HK-2 (cell line): ENCODE measurements around the gene PRUNE2.
A peak's percentile ranks its signal among the peaks of the same experiment; 100 is the strongest.
"Not testable (repeated sequence)": the region's sequence is repeated elsewhere in the genome, so short reads cannot be mapped to it uniquely, and the experiment has no call there.

Experiments used
- DNase-seq: peaks from one replicate; pipeline ENCODE4 v3.0.0-alpha.2; 2018; ENCODE audit not compliant: unreplicated experiment

The PRUNE2 gene

GRCh38 chr9:76598981-76599380 is 306.9 kb downstream of the PRUNE2 start:
- DNase-seq = no peak

- no peak for DNase-seq
These were observed 310.3 kb downstream of the PRUNE2 start for GRCh38 chr9:76595645-76596044.

GRCh38 chr9:76594764-76595424 is 311.0 kb downstream of the PRUNE2 start:
- DNase-seq = no peak

- DNase-seq = not testable (repeated sequence)
These were observed 311.8 kb downstream of the PRUNE2 start for GRCh38 chr9:76593961-76594735.

- DNase-seq = no peak
These were observed 313.0 kb downstream of the PRUNE2 start for GRCh38 chr9:76592974-76593347.

- no peak for DNase-seq
These were observed 313.6 kb downstream of the PRUNE2 start for GRCh38 chr9:76592091-76592973.

DNA sequence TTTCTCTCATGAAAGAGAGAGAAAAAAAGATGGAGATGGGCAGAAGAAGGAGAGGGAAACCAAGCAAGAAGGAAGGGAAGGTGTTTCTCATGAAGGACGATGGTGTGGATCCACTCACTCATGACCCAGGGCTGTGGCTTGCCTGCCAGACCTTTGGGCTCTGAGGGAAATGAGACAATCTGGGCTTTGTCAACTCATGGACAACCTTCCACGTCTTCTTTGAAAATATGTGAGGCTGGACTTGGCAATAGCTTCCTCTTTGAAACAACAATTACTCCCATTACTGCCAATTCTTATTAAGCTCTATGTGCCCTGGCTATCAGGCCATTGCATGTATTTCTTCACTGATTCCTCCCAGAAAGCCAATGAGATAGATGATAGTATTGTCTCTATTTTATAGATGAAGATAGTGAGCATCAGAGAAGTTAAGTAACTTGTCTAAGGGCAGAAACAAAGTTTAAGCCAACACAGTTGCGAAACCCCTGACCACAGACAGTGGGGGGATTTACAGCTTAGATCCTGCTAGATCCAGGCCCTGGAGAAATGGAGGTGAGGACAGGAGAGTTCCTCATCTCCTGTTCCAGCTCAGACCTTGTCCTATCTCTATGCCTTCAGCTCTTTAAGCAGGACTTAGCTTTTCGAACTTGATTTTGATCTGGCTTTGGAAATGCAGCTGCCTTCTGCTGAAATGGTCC is 314.5 kb downstream of the PRUNE2 start:
- DNase-seq = no peak

GRCh38 chr9:76588316-76588715 is 317.6 kb downstream of the PRUNE2 start:
- no peak for DNase-seq

- no peak for DNase-seq
These were observed 319.3 kb downstream of the PRUNE2 start for GRCh38 chr9:76586390-76587314.

GRCh38 chr9:76585487-76586389 is 320.2 kb downstream of the PRUNE2 start:
- no peak for DNase-seq

DNA sequence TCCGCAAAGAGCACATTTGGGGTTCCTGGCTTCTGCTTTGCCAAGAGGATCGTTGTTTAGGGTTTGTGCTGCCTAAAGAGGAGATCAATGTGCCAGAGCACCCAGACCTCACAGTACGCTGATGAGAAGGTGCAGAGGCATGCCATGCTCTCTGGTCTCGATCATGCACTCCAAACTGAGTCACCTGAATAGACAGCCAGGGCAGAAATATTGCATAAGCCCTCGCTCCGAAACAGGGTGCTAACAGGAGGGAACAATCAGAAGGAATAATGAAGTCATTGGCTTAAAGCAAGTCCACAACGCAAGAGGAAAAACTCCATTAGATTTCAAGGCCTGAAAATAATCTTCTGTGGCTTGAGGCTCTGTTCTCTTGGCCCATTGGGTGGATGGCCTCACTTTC is 322.7 kb downstream of the PRUNE2 start:
- no peak for DNase-seq

DNA sequence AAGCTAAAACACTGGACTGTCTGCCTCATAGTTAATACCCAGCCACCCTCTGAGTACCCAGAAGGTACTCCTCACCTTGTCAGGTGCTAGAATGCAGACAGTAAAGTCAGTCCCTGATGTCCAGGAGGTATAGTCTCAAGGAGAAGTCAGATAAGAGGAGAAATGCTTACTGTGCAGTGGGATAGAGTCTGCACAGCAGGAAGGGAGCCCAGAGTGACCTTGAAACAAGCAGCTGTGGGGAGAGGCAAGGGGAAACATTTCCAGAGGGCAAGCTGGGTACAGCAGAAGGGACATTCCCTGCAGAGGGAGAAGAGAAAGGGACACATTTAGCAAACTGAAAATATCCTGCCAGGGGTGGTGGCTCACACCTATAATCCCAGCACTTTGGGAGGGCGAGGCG is 324.2 kb downstream of the PRUNE2 start:
- no peak for DNase-seq

DNA sequence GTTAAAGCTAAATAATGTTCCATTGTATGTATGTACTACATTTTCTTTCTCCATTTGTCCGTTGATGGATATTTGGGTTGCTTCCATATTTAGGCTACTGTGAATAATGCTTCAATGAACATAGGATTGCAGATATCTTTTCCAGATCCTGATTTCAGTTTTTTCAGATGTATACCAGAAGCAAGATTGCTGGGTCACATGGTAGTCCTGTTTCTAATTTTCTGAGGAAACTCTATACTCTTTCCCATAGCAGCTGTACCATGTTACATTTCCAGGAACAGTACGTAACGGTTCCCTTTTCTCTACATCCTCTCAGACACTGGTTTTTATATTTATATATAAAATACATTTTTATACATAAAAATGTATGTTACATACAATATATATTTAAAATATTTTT is 325.1 kb downstream of the PRUNE2 start:
- DNase-seq = no peak

- no peak for DNase-seq
These were observed 325.7 kb downstream of the PRUNE2 start for GRCh38 chr9:76580188-76580587.

DNA sequence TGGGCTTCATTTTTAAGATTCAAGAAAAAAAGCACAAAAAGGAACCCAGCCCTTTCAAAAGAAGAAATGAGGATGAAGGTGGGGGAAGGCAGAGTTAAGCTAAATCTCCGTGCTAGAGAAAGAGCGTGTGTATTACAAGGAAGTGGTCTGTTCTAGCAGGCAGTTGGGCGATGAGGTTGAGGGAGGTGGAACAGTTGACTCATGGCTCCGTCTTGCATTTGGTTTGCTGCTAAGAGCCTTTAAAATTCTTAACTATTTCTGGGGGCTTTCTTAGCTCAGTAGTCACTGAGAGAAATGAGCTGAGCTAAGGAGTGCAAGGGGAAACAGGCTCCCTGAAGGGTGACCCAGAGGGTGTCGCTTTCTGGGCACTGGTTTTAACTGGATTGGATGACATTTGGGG is 329.6 kb downstream of the PRUNE2 start:
- DNase-seq = peak; percentile 45

GRCh38 chr9:76575761-76576160 is 330.2 kb downstream of the PRUNE2 start:
- DNase-seq = no peak

- DNase-seq = no peak
These were observed 331.8 kb downstream of the PRUNE2 start for GRCh38 chr9:76573905-76574760.

DNA sequence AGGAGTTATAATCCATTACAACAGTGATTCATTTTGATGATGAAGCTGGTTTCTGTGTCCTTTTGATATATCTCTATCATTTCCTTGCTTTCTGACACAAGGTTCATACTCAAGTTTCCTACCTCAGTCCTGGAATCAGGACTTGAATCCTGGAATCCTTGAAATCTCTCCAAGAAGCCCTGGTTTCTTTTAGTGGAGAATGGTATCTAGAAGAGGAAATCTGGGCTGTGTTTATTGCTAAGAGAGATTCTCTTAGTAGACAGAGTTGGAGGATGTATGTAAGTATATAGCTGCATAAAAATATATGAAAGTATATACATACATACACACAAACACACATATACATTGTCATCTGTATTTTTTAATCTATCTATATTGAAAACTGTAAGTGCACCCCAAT is 332.5 kb downstream of the PRUNE2 start:
- no peak for DNase-seq

DNA sequence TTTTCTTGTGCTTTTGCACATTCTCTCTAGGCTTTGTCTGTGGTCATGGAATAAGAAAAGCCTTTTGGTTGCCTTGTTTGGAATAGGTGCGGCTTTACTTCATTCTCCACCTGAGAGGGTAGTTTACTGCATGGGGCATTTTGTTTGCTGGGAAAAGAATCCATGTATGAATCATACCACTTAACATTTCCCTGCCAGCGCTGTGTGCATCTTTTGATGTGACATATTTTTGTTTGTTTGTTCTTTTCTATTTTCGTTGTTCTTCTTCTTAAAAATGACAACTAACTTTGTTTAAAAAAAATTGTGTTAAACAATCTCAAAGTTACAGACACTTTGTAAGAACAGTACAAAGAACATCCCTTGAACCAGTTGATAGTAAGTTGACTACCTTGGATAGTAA is 333.8 kb downstream of the PRUNE2 start:
- no peak for DNase-seq
